VCaP (cell line): ENCODE results near the gene ZNF280A.

ENCODE experiments used
- H3K27ac ChIP-seq: fragments of 450-650 bp; 2 replicates; pipeline ENCODE4 v1.5.1; 2017
- TF ChIP-seq, protein P1 (sequence below): fragments of 450-650 bp; conservative IDR thresholded peaks from 2 replicates; pipeline ENCODE4 v1.5.1; 2017; ENCODE audit warnings: mild to moderate bottlenecking, moderate library complexity

ZNF280A gene

DNA sequence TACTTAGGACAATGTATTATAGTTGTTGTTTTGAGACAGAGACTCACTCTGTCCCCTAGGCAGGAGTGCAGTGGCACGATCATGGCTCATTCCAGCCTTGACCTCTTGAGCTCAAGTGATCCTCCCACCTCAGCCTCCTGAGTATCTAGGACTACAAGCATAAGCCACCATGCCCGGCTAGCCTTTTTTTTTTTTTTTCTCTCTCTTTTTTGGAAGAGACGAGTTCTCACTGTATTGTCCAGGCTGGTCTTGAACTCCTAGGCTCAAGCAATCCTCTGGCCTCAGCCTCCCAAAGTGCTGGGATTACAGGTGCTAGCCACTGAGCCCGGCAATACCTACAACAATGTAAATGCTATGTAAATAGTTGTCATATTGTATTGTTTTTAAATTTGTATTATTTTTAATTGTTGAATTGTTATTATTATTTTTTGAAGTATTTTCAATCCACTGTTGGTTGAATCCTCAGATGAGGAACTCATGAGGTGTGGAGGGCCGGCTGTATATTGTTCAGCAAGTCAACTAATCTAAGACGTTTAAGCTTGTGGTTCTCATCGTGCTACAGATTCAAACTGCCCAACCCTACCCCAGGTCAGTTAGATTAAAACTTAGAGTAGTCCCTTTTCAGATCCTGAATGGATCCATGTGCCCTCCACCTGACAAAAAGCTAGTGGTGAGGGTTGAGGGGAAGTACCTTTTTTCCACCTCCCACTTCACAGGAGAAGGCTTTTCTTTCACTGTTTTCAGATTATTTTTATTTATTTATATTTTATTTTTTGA lies 11.9 kb upstream of the ZNF280A start:
- TF ChIP-seq, protein P1, sequence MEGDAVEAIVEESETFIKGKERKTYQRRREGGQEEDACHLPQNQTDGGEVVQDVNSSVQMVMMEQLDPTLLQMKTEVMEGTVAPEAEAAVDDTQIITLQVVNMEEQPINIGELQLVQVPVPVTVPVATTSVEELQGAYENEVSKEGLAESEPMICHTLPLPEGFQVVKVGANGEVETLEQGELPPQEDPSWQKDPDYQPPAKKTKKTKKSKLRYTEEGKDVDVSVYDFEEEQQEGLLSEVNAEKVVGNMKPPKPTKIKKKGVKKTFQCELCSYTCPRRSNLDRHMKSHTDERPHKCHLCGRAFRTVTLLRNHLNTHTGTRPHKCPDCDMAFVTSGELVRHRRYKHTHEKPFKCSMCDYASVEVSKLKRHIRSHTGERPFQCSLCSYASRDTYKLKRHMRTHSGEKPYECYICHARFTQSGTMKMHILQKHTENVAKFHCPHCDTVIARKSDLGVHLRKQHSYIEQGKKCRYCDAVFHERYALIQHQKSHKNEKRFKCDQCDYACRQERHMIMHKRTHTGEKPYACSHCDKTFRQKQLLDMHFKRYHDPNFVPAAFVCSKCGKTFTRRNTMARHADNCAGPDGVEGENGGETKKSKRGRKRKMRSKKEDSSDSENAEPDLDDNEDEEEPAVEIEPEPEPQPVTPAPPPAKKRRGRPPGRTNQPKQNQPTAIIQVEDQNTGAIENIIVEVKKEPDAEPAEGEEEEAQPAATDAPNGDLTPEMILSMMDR, result no peak
- no peak overlapping the region for H3K27ac ChIP-seq

DNA sequence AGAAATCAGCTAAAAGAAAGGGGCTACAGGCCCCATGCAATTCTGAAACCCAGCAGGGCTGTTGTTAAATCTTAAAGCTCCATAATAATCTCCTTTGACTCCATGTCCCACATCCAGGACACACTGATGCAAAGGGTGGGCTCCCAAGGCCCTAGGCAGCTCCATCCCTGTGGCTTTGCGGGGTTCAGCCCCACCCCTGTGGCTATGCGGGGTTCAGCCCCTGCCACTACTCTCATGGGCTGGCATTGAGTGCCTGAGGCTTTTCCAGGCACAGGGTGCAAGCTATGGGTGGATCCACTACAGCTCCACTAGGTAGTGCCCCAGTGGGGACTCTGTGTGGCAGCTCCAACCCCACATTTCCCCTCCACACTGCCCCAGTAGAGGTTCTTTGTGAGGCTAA lies 8.7 kb upstream of the ZNF280A start:
- no peak overlapping the region for H3K27ac ChIP-seq
- TF ChIP-seq, protein P1, result no peak

DNA sequence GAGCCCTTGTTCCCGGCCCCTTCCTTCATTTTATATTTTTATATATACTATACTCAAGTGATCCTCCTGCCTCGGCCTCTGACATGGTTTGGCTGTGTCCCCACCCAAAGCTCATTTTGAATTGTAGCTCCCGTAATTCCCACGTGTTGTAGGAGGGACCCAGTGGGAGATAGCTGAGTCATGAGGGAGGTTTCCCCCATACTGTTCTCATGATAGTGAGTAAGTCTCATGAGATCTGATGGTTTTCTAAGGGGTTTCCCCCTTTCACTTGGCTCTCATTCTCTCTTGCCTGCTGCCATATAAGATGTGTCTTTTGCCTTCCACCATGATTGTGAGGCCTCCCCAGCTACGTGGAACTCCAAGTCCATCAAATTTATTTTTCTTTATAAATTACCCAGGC lies 7.2 kb upstream of the ZNF280A start:
- H3K27ac ChIP-seq, result no peak overlapping the region
- TF ChIP-seq, protein P1, result no peak

DNA sequence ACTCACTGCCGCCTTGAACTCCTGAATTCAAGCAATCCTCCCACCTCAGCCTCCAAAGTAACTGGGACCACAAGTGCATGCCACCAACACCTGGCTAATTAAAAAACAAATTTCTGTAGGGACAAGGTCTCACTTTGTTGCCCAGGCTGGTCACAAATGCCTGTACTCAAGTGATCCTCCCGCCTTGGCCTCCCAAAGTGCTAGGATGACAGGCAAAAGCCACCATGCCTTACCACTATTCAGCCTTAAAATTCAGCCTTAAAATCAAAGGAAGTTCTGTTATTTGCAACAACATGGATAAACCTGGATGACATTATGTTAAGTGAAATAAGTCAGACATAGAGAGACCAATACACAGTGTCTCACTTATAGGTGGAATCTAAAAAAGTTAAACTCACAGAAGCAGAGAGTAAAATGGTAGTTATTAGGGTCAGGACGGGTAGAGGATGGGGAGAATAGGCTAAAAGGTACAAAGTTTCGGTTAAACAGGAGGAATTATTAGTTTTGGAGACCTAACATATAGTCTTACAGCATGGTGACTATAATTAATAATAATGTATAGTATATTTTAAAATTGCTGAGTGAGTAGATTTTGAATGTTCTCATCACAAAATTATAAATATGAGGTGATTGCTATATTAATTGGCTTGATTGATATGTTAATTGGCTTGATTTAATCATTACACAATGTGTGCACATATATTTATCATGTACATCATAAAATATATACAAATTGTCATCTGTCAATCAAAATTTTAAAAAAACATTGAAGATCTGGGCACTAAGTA lies 6.2 kb upstream of the ZNF280A start:
- H3K27ac ChIP-seq, result no peak overlapping the region
- TF ChIP-seq, protein P1, result no peak

DNA sequence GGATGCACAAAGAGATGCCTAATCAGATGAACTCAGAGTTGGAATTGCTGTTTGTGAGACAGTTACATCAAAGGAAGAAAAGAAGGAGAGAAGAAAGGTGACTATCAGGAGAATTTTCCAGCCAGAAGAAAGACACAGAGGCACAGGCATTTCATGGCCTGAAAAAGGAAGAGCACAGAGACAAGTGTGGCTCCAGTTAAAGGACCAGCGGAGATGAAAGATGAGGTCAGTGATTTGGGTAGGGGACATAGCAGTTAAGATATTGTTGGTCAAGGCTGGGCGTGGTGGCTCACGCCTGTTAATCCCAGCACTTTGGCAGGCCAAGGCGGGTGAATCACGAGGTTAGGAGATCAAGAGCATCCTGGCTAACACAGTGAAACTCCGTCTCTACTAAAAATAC lies 3.4 kb upstream of the ZNF280A start:
- TF ChIP-seq, protein P1, result no peak
- H3K27ac ChIP-seq, result no peak overlapping the region

DNA sequence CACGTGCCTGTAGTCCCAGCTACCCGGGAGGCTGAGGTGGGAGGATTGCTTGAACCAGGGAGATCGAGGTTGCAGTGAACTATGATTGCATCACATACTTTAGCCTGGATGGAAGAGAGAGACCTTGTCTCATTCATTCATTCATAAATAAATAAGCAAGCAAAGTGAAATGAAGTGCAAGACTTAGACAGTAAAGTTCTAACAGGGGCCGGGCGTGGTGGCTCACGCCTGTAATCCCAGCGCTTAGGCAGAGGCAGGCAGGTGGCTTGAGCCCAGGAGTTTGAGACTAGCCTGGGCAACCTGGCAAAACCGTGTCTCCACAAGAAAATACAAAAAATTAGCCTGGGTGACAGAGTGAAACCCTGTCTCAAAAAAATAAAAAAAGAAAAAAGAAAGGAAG lies 1.6 kb upstream of the ZNF280A start:
- TF ChIP-seq, protein P1, result no peak

More for the DNA sequence above, 1.6 kb upstream of the ZNF280A start:
- H3K27ac ChIP-seq, result no peak overlapping the region
